Measurements from ENCODE around the gene TSPAN14. TPM values are rescaled to one million over a fixed set of nuclear protein-coding genes. Genes with fewer than 3 reads are reported as not detected.

TSPAN14 gene
- total RNA-seq, 1 experiment from 2014 or later, result 46.8 TPM

DNA sequence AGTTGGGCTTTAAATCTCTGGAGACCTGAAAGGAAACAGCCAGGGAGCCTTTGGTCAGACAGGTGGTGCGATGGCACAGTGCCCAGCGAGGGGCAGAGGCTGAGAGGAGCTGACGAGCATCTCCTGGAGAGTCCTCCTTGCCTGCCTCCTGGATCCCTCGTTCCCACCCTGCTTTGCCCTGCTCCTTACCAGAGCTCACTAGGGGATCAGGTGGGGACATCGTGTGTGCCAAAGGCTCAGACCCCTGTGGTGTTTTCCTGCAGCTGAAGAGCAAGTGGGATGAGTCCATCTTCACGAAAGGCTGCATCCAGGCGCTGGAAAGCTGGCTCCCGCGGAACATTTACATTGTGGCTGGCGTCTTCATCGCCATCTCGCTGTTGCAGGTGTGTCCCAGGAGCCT lies 61.8 kb downstream of the TSPAN14 start:
- Histone ChIP-seq H3K79me2 (ENCODE audit: insufficient read depth, low read length) (no peaks in the 10 kb centered on the region), H2AK5ac (ENCODE audit: insufficient read length, low read length) (no peak overlapping the region), H3K79me1 (ENCODE audit: insufficient read depth, low read depth, low read length, poor library complexity, severe bottlenecking) (no peaks in the 10 kb centered on the region), H3K4me1 (ENCODE audit: insufficient read depth, low read length) (peaks cover under 1% of the 10 kb centered on the region; the same call in 1 of the 2 replicates), H4K5ac (ENCODE audit: insufficient read length, low read depth, low read length) (no peak overlapping the region), H3K9ac (ENCODE audit: extremely low read depth, insufficient read length, low read length) (no peak overlapping the region), H3K4ac (ENCODE audit: low read depth, low read length) (no peak overlapping the region), H2BK20ac (ENCODE audit: low read depth, low read length, poor library complexity, severe bottlenecking) (no peak overlapping the region), H3K18ac (ENCODE audit: insufficient read length, low read depth, low read length) (no peak overlapping the region), H3K27me3 (ENCODE audit: insufficient read depth, low read length) (no peaks in the 10 kb centered on the region), H3K14ac (ENCODE audit: insufficient read depth, low read length) (no peak overlapping the region), H4K8ac (replicated peaks; ENCODE audit: insufficient read length, low read depth, low read length) (no peak overlapping the region), H3K56ac (ENCODE audit: insufficient read length, low read depth, low read length) (no peak overlapping the region), H3T11ph (ENCODE audit: low read length) (no peak overlapping the region), H2BK15ac (ENCODE audit: low read depth, low read length) (no peak overlapping the region), H3K9me3 (ENCODE audit: control insufficient read depth, low read depth, low read length) (no peaks in the 10 kb centered on the region), H3K23me2 (ENCODE audit: insufficient read length, low read depth, low read length, poor library complexity, severe bottlenecking) (no peaks in the 10 kb centered on the region), H2BK5ac (ENCODE audit: insufficient read length, low read length) (no peak overlapping the region), H2BK120ac (ENCODE audit: low read depth, low read length, poor library complexity, severe bottlenecking) (no peak overlapping the region), H2BK12ac (ENCODE audit: insufficient read length, low read depth, low read length) (no peak overlapping the region), H3K23ac (ENCODE audit: insufficient read length, low read depth, low read length) (no peak overlapping the region), H2AFZ (ENCODE audit: low read length) (no peak overlapping the region), H3K4me2 (ENCODE audit: insufficient read depth, insufficient read length, low read length) (no peak overlapping the region), H4K91ac (ENCODE audit: insufficient read length, low read depth, low read length) (no peak overlapping the region), H3K27ac (ENCODE audit: insufficient read length, low read depth, low read length) (no peak overlapping the region), H4K20me1 (ENCODE audit: control insufficient read depth, insufficient read depth, insufficient read length) (no peaks in the 10 kb centered on the region)
- TF ChIP-seq, protein P1, sequence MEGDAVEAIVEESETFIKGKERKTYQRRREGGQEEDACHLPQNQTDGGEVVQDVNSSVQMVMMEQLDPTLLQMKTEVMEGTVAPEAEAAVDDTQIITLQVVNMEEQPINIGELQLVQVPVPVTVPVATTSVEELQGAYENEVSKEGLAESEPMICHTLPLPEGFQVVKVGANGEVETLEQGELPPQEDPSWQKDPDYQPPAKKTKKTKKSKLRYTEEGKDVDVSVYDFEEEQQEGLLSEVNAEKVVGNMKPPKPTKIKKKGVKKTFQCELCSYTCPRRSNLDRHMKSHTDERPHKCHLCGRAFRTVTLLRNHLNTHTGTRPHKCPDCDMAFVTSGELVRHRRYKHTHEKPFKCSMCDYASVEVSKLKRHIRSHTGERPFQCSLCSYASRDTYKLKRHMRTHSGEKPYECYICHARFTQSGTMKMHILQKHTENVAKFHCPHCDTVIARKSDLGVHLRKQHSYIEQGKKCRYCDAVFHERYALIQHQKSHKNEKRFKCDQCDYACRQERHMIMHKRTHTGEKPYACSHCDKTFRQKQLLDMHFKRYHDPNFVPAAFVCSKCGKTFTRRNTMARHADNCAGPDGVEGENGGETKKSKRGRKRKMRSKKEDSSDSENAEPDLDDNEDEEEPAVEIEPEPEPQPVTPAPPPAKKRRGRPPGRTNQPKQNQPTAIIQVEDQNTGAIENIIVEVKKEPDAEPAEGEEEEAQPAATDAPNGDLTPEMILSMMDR (conservative IDR thresholded peaks at IDR 0.05), result no peak
- WGBS (ENCODE audit: extremely low coverage, insufficient read length, low lambda C conversion rate), result no CpG with 5 or more reads among the region's 12 CpGs
- DNase-seq, result no peak
- Mint-ChIP-seq H3K4me1 (peaks cover 10 to 11% of the 10 kb centered on the region in 2 experiments), H3K4me3 (no peak overlapping the region), H3K9me3 (no peaks in the 10 kb centered on the region), H3K27ac (no peak overlapping the region), H3K27me3 (ENCODE audit: low read depth) (no peaks in the 10 kb centered on the region), H3K36me3 (ENCODE audit: insufficient read depth in 1 of 3, low read depth in 3 of 3) (peaks cover 35 to 84% (median 63%) of the 10 kb centered on the region in 3 experiments; a peak in 6 of 7 replicates)
